ENCODE results near the gene KCNMA1.

The KCNMA1 gene

GRCh38 chr10:77670817-77671443, 33.3 kb upstream of the KCNMA1 start:
- Histone ChIP-seq H3K27ac (no peak overlapping the region), H3K27me3 (ENCODE audit: control insufficient read depth, insufficient read depth, low read length) (no peaks in the 10 kb centered on the region), H3K79me2 (no peaks in the 10 kb centered on the region), H2AFZ (no peak overlapping the region), H3K9ac (no peak overlapping the region), H3K4me3 (ENCODE audit: low read depth, low read length) (no peak overlapping the region), H3K36me3 (ENCODE audit: control insufficient read depth, insufficient read depth, low read length) (no peaks in the 10 kb centered on the region), H3K4me2 (ENCODE audit: low read length) (no peak overlapping the region), H3K9me3 (ENCODE audit: control insufficient read depth, low read length) (no peaks in the 10 kb centered on the region), H3K4me1 (no peaks in the 10 kb centered on the region)
- no peak for TF ChIP-seq CTCF (IDR thresholded peaks at IDR 0.05)

GRCh38 chr10:77669892-77670291, 32.3 kb upstream of the KCNMA1 start:
- Histone ChIP-seq H3K9me3 (ENCODE audit: control insufficient read depth, low read length) (no peaks in the 10 kb centered on the region), H3K9ac (no peak overlapping the region), H2AFZ (no peak overlapping the region), H3K36me3 (ENCODE audit: control insufficient read depth, insufficient read depth, low read length) (no peaks in the 10 kb centered on the region), H3K4me1 (no peaks in the 10 kb centered on the region), H3K27me3 (ENCODE audit: control insufficient read depth, insufficient read depth, low read length) (no peaks in the 10 kb centered on the region), H3K79me2 (no peaks in the 10 kb centered on the region), H3K4me3 (ENCODE audit: low read depth, low read length) (no peak overlapping the region), H3K4me2 (ENCODE audit: low read length) (no peak overlapping the region), H3K27ac (no peak overlapping the region)
- no peak for TF ChIP-seq CTCF (IDR thresholded peaks at IDR 0.05)

- H3K4me3 ChIP-seq (ENCODE audit: low read depth, low read length) = no peak overlapping the region
- H3K79me2 ChIP-seq = no peaks in the 10 kb centered on the region
- H2AFZ ChIP-seq = no peak overlapping the region
- H3K27ac ChIP-seq = no peak overlapping the region
- no peak overlapping the region for H3K4me2 ChIP-seq (ENCODE audit: low read length)
- no peaks in the 10 kb centered on the region for H3K27me3 ChIP-seq (ENCODE audit: control insufficient read depth, insufficient read depth, low read length)
- no peaks in the 10 kb centered on the region for H3K9me3 ChIP-seq (ENCODE audit: control insufficient read depth, low read length)
- H3K9ac ChIP-seq = no peak overlapping the region
- no peaks in the 10 kb centered on the region for H3K4me1 ChIP-seq
- no peak for TF ChIP-seq CTCF (IDR thresholded peaks at IDR 0.05)
- H3K36me3 ChIP-seq (ENCODE audit: control insufficient read depth, insufficient read depth, low read length) = no peaks in the 10 kb centered on the region
Measured at GRCh38 chr10:77667426-77668324, 30.1 kb upstream of the KCNMA1 start.

GRCh38 chr10:77666821-77667220, 29.2 kb upstream of the KCNMA1 start:
- H2AFZ ChIP-seq = no peak overlapping the region

More at GRCh38 chr10:77666821-77667220, 29.2 kb upstream of the KCNMA1 start:
- no peaks in the 10 kb centered on the region for H3K9me3 ChIP-seq (ENCODE audit: control insufficient read depth, low read length)
- no peak overlapping the region for H3K27ac ChIP-seq
- TF ChIP-seq CTCF (IDR thresholded peaks at IDR 0.05) = no peak
- H3K4me3 ChIP-seq (ENCODE audit: low read depth, low read length) = no peak overlapping the region
- H3K36me3 ChIP-seq (ENCODE audit: control insufficient read depth, insufficient read depth, low read length) = no peaks in the 10 kb centered on the region
- H3K4me2 ChIP-seq (ENCODE audit: low read length) = no peak overlapping the region
- H3K79me2 ChIP-seq = no peaks in the 10 kb centered on the region
- H3K27me3 ChIP-seq (ENCODE audit: control insufficient read depth, insufficient read depth, low read length) = no peaks in the 10 kb centered on the region
- no peaks in the 10 kb centered on the region for H3K4me1 ChIP-seq
- no peak overlapping the region for H3K9ac ChIP-seq

All from parathyroid adenoma (tissue), 2 donors.